ENCODE results near the gene MMP17. TPM values are rescaled to one million over a fixed set of nuclear protein-coding genes. Genes with fewer than 3 reads are reported as not detected.

Gene MMP17
- total RNA-seq, 6 donors from 2014 or later: 3.1 to 7.1 (median 5.9) TPM

GRCh38 chr12:131794573-131794972 is 33.6 kb upstream of the MMP17 start:
- 79 to 80% methylated on average over 10 of the region's 10 CpGs for WGBS, 2 donors
- no peaks in the 10 kb centered on the region for H3K27me3 ChIP-seq
- no peak overlapping the region for H3K4me3 ChIP-seq
- DNase-seq (no peak), ATAC-seq (ENCODE audit: low FRiP score in 2 of 2) (no peak)
- peaks cover 9 to 86% (median 56%) of the 10 kb centered on the region in 4 donors for H3K36me3 ChIP-seq
- peaks cover 3 to 14% (median 9%) of the 10 kb centered on the region in 4 donors for H3K4me1 ChIP-seq
- TF ChIP-seq POLR2AphosphoS5 (IDR thresholded peaks at IDR 0.05) (no peak), POLR2A (IDR thresholded peaks at IDR 0.05) (no peak), CTCF (IDR thresholded peaks at IDR 0.05) (no peak), EP300 (IDR thresholded peaks at IDR 0.05) (no peak)
- no peak overlapping the region for H3K27ac ChIP-seq
- H3K9me3 ChIP-seq: no peaks in the 10 kb centered on the region

GRCh38 chr12:131795064-131795463 is 33.1 kb upstream of the MMP17 start:
- Histone ChIP-seq H3K4me3 (no peak overlapping the region), H3K27me3 (no peaks in the 10 kb centered on the region), H3K36me3 (peaks cover 9 to 86% (median 56%) of the 10 kb centered on the region in 4 donors), H3K4me1 (peaks cover 3 to 14% (median 9%) of the 10 kb centered on the region in 4 donors), H3K9me3 (no peaks in the 10 kb centered on the region), H3K27ac (no peak overlapping the region)
- no peak for TF ChIP-seq EP300 (IDR thresholded peaks at IDR 0.05)
- TF ChIP-seq POLR2AphosphoS5 (IDR thresholded peaks at IDR 0.05): no peak
- no peak for TF ChIP-seq POLR2A (IDR thresholded peaks at IDR 0.05)
- TF ChIP-seq CTCF (IDR thresholded peaks at IDR 0.05): no peak
- DNase-seq (no peak), ATAC-seq (ENCODE audit: low FRiP score in 2 of 2) (peak in 1 of 2 donors; percentile 2)
- WGBS, 2 donors: 82 to 85% methylated on average over 3 to 12 of the region's 14 CpGs

GRCh38 chr12:131795690-131796410 is 32.3 kb upstream of the MMP17 start:
- Histone ChIP-seq H3K9me3 (no peaks in the 10 kb centered on the region), H3K27ac (peak overlapping the region in 1 of 4 donors; percentile 35), H3K27me3 (no peaks in the 10 kb centered on the region), H3K36me3 (peaks cover 9 to 86% (median 57%) of the 10 kb centered on the region in 4 donors), H3K4me3 (no peak overlapping the region), H3K4me1 (peaks cover 3 to 14% (median 9%) of the 10 kb centered on the region in 4 donors)
- 61 to 73% methylated on average over 8 to 14 of the region's 15 CpGs for WGBS, 2 donors
- ATAC-seq (ENCODE audit: low FRiP score in 2 of 2) (peak; percentile 39 to 86), DNase-seq (peak in 1 of 2 donors; percentile 75)
- TF ChIP-seq POLR2AphosphoS5 (IDR thresholded peaks at IDR 0.05): no peak
- TF ChIP-seq CTCF (IDR thresholded peaks at IDR 0.05): no peak
- no peak for TF ChIP-seq POLR2A (IDR thresholded peaks at IDR 0.05)
- TF ChIP-seq EP300 (IDR thresholded peaks at IDR 0.05): no peak

- peaks cover 9 to 81% (median 54%) of the 10 kb centered on the region in 4 donors for H3K36me3 ChIP-seq
- DNase-seq: no peak
These were observed 31.8 kb upstream of the MMP17 start for GRCh38 chr12:131796411-131796736.

More at GRCh38 chr12:131796411-131796736, 31.8 kb upstream of the MMP17 start:
- Histone ChIP-seq H3K4me3 (no peak overlapping the region), H3K4me1 (peaks cover 3 to 14% (median 9%) of the 10 kb centered on the region in 4 donors), H3K27ac (peak overlapping the region in 1 of 4 donors; percentile 35), H3K9me3 (no peaks in the 10 kb centered on the region), H3K27me3 (no peaks in the 10 kb centered on the region)
- WGBS, 2 donors: 75 to 91% methylated on average over 5 to 6 of the region's 6 CpGs
- TF ChIP-seq EP300 (IDR thresholded peaks at IDR 0.05): no peak
- no peak for TF ChIP-seq POLR2A (IDR thresholded peaks at IDR 0.05)
- TF ChIP-seq CTCF (IDR thresholded peaks at IDR 0.05): no peak
- TF ChIP-seq POLR2AphosphoS5 (IDR thresholded peaks at IDR 0.05): no peak
- ATAC-seq (ENCODE audit: low FRiP score in 2 of 2): no peak
